ACC112 (cell line): ENCODE results near the gene CBARP.
A peak's percentile ranks its signal among the peaks of the same experiment; 100 is the strongest.

ENCODE experiments used
- H2AFZ ChIP-seq: fragments of 200-600 bp; sonication (generic); one replicate; pipeline ENCODE4 v1.6.0; 2017; ENCODE audit warnings: antibody characterized with exemption, low read length; ENCODE audit not compliant: unreplicated experiment
- H3K27ac ChIP-seq: fragments of 200-600 bp; sonication (generic); 2 replicates; pipeline ENCODE4 v1.5.1; 2014; ENCODE audit warnings: low read depth, mild to moderate bottlenecking, antibody characterized with exemption, low read length, moderate library complexity
- H3K27me3 ChIP-seq: fragments of 200-600 bp; sonication (generic); 2 replicates; pipeline ENCODE4 v1.6.1; 2014; ENCODE audit warnings: mild to moderate bottlenecking, antibody characterized with exemption, low read length, moderate library complexity, mixed read lengths; ENCODE audit not compliant: insufficient read depth
- H3K36me3 ChIP-seq: fragments of 200-600 bp; sonication (generic); 2 replicates; pipeline ENCODE4 v1.6.1; 2016; ENCODE audit warnings: mild to moderate bottlenecking, antibody characterized with exemption, low read length, moderate library complexity, mixed read lengths; ENCODE audit not compliant: insufficient read depth
- H3K4me1 ChIP-seq: fragments of 200-600 bp; sonication (generic); one replicate; pipeline ENCODE4 v1.6.1; 2016; ENCODE audit warnings: low read length, mixed read lengths; ENCODE audit not compliant: insufficient read depth, unreplicated experiment, control insufficient read depth
- H3K4me3 ChIP-seq: fragments of 200-600 bp; sonication (generic); 2 replicates; pipeline ENCODE4 v1.5.1; 2014; ENCODE audit warnings: mild to moderate bottlenecking, low read depth, low read length
- H3K79me2 ChIP-seq: fragments of 200-600 bp; sonication (generic); one replicate; pipeline ENCODE4 v1.6.0; 2016; ENCODE audit warnings: low read length; ENCODE audit not compliant: control insufficient read depth, unreplicated experiment, insufficient read depth

Gene CBARP

DNA sequence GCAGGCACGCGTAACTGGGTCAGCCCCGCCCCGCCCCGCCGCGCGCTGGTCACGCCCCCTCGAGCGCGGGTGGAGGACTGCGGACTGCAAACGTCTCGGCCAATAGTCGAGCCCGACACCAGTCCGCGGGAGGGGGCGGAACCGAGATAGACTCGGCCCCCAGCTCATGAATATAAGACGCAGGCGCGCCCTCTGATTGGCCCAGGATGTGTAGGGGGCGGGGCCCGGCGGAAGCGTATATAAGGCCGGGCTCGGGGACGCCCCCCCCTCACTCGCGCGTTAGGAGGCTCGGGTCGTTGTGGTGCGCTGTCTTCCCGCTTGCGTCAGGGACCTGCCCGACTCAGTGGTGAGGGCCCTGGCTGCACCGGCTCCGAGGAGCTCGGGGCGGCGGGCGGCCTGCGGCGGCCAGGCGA is 31.3 kb upstream of the CBARP start, which contains the start of gene CIRBP:
CIRBP (plus strand) TSS at position 268 of the 413 bp plus-strand sequence. CDS start 1,602 bp downstream, outside the sequence.
- Histone ChIP-seq H3K79me2 (peaks cover 43% of the 10 kb centered on the region), H2AFZ (no peak within 1 kb of the TSS), H3K27me3 (no peaks in the 10 kb centered on the region), H3K36me3 (peaks cover 27% of the 10 kb centered on the region; the same call in 1 of the 2 replicates), H3K4me3 (peak within 1 kb of the TSS; percentile 93), H3K4me1 (peaks cover 50% of the 10 kb centered on the region), H3K27ac (peak within 1 kb of the TSS; percentile 98)

DNA sequence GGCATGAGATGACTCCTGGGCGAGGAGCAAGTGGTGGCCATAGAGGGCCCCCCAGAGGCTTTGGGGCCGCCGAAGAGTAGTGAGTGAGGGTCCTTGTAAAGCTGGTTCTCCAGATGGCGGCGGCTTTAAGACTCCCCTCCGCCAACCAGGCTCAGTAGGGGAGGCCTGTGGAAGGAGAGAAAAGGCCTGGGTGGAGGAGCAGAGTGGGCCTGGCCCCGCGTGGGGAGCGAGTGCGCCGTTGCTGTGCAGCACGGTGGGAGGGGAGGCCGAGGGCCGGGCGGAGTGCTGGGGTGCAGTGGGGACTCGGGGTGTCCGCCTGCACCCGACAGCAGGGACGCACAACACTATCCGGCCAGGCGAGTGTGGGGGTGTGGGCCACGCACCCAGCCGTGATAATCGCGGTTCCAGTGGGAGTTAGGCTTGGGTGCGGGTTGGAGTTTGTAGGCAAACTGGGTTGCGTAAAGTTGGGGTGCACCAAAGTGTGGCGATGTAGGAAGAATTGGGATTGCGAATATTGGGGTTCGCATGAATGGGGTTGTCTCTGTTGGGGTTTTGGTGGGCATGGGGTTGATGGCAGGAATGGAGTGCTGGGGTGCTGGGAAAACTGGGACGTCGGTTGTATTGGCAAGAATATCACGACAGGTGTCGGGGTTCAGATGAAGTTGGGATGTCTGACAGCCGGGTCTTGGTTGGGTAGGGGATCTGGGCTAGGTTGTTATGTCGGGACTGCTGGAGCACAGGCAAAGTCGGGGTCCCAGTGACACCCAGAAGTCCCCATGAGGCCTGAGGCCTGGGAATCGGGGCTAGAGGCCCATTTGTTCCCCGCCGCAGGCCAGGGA is 30.6 kb upstream of the CBARP start:
- Histone ChIP-seq H2AFZ (no peak overlapping the region), H3K36me3 (peaks cover 22% of the 10 kb centered on the region; the same call in 1 of the 2 replicates), H3K27ac (peak overlapping the region; percentile 98), H3K27me3 (no peaks in the 10 kb centered on the region), H3K4me3 (peak overlapping the region; percentile 78), H3K79me2 (peaks cover 38% of the 10 kb centered on the region), H3K4me1 (peaks cover 46% of the 10 kb centered on the region)

DNA sequence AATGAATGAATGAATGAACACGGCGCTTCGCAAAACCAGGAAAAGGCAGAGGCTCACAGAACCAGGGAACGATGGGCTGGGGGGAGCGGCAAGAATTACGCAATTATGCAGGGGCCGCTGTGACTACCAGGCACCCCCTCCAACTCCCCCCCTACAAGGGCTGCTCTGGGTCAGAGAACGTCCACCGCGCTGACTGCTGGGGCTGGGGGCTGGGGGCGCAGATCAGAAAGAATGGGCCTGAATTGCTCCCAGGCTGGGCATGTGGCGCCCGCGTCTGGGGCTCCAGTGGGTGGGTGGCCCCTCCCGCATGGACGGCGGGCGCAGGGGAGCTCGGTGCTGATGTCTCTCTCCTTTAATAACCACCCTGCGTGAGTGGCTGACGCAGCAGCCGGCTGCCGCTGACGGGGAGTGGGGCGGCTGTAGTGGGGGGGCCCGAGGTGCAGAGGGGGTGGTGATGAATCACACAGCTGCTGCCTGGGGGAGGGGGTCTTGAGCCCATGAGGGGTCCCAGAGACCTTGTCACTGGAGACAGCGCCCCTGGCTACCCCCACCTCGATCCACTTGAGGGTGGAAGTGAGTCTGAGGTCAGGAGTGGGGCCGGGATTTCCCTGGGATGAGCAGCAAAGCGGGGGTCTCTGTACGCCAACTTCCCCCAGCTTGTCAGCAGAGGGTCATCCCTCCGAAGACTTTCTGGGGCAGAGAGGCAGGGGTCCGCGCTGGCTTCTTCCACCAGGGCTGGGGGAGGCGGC is 29.8 kb upstream of the CBARP start:
- Histone ChIP-seq H3K79me2 (peaks cover 30% of the 10 kb centered on the region), H3K27me3 (no peaks in the 10 kb centered on the region), H2AFZ (no peak overlapping the region), H3K36me3 (peaks cover 15% of the 10 kb centered on the region; the same call in 1 of the 2 replicates), H3K4me3 (peak overlapping the region; percentile 78), H3K4me1 (peaks cover 53% of the 10 kb centered on the region), H3K27ac (peak overlapping the region; percentile 98; the same call in 1 of the 2 replicates)

DNA sequence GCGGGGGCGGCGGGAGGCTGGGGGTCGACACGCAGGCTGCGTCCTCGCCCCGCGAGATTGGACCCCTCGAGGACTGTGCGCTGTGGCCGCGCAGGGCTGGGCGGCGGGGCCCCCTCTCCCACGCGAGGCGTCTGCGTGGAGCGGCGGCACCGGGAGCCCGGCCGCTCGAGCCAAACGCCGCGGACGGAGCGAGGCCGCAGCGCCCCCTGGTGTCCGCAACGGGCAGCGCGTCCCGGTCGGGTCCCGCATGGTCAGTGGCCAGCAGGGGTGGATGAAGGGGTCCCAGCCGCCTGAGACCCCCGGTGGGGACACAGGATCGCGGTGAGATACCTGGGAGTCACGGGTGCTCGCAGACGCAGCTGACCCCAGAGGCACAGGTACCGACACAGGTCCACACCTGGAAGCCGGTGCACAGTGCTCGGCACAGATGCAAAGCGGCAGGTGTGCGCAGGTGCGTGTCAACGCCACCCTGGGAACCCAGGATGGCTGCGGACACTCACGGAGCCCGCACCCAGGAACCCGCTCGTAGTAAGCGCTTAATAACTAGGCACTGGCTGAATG is 29.2 kb upstream of the CBARP start:
- Histone ChIP-seq H3K79me2 (peaks cover 23% of the 10 kb centered on the region), H3K27me3 (no peaks in the 10 kb centered on the region), H3K27ac (peak overlapping the region; percentile 97), H3K4me1 (peaks cover 59% of the 10 kb centered on the region), H3K4me3 (peak overlapping the region; percentile 78), H3K36me3 (peaks cover 8% of the 10 kb centered on the region; the same call in 1 of the 2 replicates), H2AFZ (no peak overlapping the region)

DNA sequence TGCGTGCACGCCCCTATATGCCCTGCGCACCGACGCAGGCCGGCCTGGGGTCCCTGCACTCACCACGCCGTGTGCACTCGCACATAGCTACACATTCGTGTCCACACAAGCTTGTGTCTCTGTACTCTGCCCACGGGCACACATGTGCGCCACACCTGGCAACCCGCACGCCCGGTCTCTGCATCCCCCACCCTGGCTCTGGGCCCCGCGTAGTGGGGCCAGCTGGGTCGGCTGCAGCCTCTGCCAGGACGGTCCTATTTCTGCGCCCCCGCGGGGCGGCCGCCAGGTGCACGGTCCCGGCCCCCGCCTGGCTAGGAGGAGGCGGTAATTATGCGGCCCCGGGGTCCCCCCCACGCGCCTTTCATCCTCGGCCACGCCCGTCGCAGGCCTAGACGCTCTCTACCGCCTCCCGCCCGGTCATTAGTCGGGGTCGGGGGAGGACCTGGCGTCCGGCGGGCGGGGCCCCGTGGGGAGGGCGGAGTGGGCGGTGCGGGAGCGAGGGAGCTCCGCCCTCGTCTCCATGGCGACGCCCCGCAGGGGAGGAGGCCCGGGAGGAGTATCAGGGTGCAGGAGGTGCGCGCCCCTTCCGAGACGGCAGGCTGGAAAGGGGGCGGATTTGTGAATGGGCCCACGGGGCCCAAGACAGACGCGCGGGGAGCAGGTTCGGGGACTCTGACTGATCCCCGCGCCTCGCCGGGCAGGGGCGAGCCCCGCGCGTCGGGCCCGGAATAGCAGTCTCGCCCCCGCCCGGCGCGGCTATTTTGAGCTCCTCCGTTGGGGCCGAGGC is 28.5 kb upstream of the CBARP start:
- Histone ChIP-seq H2AFZ (no peak overlapping the region), H3K4me3 (peak overlapping the region; percentile 78), H3K4me1 (peaks cover 61% of the 10 kb centered on the region), H3K79me2 (peaks cover 16% of the 10 kb centered on the region), H3K27ac (peak overlapping the region; percentile 97), H3K27me3 (no peaks in the 10 kb centered on the region), H3K36me3 (0 out of 2 replicates have a peak, but pooled peaks cover 7% of the 10 kb centered on the region)

DNA sequence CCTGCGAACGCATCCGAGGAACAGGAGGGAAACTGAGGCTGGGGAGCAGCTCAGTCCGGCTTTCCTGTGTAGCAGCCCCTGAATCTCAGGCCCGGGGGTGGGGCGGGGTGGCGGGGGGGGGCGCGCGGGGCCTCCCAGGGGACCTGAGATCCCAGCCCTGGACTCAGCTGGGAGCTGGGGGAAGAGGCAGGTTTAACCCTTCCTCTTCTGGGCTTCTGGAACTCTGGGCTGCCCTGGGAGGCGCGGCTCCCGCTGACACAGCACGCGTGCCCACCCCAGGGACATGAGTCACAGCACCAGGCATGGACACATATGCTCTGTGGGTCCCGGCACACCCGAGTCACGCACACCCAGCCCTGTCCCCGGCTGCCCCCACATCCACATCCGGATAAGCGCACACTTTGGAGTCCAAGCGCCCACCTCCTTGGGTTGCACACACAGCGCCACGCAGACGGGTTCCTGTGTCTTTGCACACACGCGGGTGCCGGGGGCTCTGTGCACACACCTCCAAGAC is 27.9 kb upstream of the CBARP start:
- Histone ChIP-seq H3K79me2 (peaks cover 10% of the 10 kb centered on the region), H3K36me3 (0 out of 2 replicates have a peak, but pooled peaks cover under 1% of the 10 kb centered on the region), H3K4me1 (peaks cover 57% of the 10 kb centered on the region), H3K4me3 (peak overlapping the region; percentile 78), H2AFZ (no peak overlapping the region), H3K27me3 (no peaks in the 10 kb centered on the region), H3K27ac (peak overlapping the region; percentile 97)

DNA sequence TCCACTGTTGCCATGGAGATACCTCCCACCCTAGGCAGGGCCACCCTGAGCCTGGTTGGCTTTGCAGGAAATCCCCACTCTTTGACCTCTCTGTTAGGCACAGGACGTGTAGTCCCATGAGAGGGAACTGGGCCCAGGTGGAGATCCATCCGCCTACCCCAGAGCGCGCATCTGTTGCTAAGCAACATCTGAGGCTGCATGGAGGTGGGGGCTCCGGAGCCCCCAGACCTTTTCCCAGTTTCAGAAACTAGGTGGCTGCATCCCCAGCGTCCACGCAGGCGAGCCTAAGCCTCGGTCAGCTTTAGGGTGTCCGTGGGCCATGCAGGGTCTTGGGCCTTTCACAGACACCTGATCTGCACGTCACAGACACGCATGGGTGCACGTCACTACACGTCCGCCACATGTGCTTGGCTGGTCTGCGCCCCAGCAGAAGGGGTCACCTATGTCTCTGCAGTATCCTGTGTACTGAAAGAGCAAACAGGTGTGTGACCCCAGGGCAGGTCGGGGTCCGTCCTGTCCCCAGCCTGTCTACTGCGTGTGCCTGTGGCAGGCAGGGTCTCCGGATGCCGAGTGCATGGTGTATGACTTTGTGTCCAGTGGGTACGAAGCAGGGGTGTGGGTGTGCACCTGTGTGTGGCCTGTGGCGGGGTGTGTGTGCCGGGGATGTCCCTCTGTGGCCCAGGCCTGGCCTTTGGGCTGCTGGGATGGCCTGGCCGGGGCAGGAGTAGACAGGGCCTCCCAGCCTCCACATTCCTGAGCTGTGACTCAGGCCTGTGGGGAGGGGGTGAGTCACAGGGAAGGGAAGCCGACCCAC is 27.2 kb upstream of the CBARP start:
- H3K79me2 ChIP-seq: peaks cover 3% of the 10 kb centered on the region
- H3K4me1 ChIP-seq: peaks cover 60% of the 10 kb centered on the region
- peak overlapping the region; percentile 45; the same call in 1 of the 2 replicates for H3K4me3 ChIP-seq
- peak overlapping the region; percentile 97 for H3K27ac ChIP-seq
- no peaks in the 10 kb centered on the region for H3K27me3 ChIP-seq
- H2AFZ ChIP-seq: no peak overlapping the region
- no peaks in the 10 kb centered on the region for H3K36me3 ChIP-seq

DNA sequence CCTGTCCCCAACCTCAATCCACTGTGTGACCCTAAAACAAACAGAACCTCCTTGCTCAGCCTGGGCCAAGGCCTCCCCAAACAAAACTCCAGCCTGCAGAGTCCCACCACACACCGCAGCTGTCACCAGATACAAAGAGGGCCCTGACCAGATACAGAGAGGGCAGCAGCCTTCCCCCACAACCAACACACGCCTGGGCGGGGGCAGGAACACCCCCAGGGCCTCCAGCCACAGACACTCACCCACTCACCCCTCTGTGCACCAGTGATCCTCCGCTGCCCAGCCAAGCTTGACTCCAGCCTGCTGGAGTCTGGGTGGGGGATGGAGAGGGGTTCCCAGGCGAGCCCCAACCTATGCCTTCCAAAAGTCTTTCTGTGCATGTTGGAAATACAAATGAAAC is 25.4 kb upstream of the CBARP start:
- Histone ChIP-seq H3K27me3 (no peaks in the 10 kb centered on the region), H2AFZ (no peak overlapping the region), H3K36me3 (no peaks in the 10 kb centered on the region), H3K79me2 (no peaks in the 10 kb centered on the region), H3K4me1 (peaks cover 68% of the 10 kb centered on the region), H3K27ac (peak overlapping the region; percentile 96), H3K4me3 (no peak overlapping the region)

DNA sequence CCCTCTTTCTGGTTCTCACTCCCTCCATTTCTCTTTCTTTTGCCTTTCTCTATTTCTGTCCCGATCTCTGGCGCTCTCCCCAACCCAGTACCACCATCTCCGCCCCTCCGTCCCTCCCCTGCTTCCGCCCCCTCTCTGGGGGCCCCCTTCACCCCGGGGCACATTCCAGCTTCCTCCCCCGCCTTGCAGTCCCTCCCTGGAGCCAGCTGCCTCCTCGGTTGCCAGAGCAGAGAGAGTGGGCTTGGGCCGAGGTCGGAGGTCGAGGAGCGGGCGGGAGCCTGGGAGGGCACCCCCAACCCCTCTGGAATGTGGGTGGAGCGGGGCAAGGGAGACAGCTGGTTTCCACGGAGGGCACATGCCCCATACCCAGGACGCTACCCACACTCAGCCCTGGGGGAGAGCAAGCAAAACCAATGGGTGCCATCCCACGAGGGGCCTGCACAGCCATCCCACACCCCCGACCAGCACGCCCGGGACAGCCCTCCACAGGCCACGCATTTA is 24.9 kb upstream of the CBARP start:
- H3K27me3 ChIP-seq: no peaks in the 10 kb centered on the region
- no peak overlapping the region for H2AFZ ChIP-seq
- peak overlapping the region; percentile 96 for H3K27ac ChIP-seq
- H3K79me2 ChIP-seq: no peaks in the 10 kb centered on the region
- H3K4me1 ChIP-seq: peaks cover 68% of the 10 kb centered on the region
- peak overlapping the region; percentile 92 for H3K4me3 ChIP-seq
- no peaks in the 10 kb centered on the region for H3K36me3 ChIP-seq
